ENCODE data around the gene USP17L13.
"Not testable (repeated sequence)": the region's sequence is repeated elsewhere in the genome, so short reads cannot be mapped to it uniquely, and the experiment has no call there.

The USP17L13 gene, protein sequence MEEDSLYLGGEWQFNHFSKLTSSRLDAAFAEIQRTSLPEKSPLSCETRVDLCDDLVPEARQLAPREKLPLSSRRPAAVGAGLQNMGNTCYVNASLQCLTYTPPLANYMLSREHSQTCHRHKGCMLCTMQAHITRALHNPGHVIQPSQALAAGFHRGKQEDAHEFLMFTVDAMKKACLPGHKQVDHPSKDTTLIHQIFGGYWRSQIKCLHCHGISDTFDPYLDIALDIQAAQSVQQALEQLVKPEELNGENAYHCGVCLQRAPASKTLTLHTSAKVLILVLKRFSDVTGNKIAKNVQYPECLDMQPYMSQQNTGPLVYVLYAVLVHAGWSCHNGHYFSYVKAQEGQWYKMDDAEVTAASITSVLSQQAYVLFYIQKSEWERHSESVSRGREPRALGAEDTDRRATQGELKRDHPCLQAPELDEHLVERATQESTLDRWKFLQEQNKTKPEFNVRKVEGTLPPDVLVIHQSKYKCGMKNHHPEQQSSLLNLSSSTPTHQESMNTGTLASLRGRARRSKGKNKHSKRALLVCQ

DNA sequence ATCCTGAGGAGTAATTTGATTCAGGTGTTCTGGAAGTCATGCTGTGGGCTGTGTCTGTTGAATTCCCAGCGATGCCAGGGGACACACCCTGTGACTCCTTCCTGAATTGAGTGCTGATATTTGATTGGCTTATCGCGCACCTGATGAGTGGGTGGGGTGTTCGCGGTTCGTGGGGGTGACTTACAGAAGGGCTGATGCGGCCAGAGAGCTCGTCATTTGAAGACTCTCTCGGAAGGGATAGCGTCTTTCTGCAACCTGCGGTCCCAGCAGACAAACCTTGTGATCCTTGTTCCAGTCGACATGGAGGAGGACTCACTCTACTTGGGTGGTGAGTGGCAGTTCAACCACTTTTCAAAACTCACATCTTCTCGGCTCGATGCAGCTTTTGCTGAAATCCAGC, at the start of gene USP17L13:
TSS of gene USP17L13 (plus strand) at position 301 of the 400 bp plus-strand sequence. CDS start at position 301, 0 bp downstream.
- not testable (repeated sequence) for DNase-seq (ENCODE audit: low read depth)

DNA sequence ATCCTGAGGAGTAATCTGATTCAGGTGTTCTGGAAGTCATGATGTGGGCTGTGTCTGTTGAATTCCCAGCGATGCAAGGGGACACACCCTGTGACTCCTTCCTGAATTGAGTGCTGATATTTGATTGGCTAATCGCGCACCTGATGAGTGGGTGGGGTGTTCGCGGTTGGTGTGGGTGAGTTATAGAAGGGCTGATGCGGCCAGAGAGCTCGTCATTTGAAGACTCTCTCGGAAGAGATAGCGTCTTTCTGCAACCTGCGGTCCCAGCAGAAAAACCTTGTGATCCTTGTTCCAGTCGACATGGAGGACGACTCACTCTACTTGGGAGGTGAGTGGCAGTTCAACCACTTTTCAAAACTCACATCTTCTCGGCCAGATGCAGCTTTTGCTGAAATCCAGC, 14.3 kb upstream of the USP17L13 start, which contains the start of gene USP17L10:
TSS of gene USP17L10 (plus strand) at position 301 of the 400 bp plus-strand sequence. CDS start at position 301, 0 bp downstream.
- DNase-seq (ENCODE audit: low read depth), result not testable (repeated sequence)

DNA sequence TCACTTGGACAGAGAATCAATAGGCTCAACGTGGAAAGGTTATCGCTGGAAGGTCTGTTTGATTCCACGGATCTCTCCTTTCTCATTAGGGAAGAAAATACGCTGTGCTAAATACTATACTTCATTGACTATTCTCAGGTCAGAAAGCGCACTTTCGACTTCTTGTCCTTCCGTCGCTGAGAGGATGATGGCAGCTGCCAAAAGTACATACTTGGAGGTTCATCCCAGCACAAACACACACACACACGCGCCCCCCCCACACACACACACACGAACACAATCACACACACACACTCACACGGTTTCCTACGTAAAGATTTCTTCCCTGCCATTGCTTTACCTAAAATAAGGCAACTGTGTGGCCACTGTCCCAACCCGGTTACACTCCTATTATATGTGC, 10.0 kb upstream of the USP17L13 start:
- not testable (repeated sequence) for DNase-seq (ENCODE audit: low read depth)

DNA sequence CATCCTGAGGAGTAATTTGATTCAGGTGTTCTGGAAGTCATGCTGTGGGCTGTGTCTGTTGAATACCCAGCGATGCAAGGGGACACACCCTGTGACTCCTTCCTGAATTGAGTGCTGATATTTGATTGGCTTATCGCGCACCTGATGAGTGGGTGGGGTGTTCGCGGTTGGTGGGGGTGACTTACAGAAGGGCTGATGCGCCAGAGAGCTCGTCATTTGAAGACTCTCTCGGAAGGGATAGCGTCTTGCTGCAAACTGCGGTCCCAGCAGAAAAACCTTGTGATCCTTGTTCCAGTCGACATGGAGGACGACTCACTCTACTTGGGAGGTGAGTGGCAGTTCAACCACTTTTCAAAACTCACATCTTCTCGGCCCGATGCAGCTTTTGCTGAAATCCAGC, 9.6 kb upstream of the USP17L13 start, which contains the start of gene USP17L11:
TSS of gene USP17L11 (plus strand) at position 301 of the 400 bp plus-strand sequence. CDS start at position 301, 0 bp downstream.
- DNase-seq (ENCODE audit: low read depth), result not testable (repeated sequence)

DNA sequence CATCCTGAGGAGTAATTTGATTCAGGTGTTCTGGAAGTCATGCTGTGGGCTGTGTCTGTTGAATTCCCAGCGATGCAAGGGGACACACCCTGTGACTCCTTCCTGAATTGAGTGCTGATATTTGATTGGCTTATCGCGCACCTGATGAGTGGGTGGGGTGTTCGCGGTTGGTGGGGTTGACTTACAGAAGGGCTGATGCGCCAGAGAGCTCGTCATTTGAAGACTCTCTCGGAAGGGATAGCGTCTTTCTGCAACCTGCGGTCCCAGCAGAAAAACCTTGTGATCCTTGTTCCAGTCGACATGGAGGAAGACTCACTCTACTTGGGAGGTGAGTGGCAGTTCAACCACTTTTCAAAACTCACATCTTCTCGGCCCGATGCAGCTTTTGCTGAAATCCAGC, 4.8 kb upstream of the USP17L13 start, which contains the start of gene USP17L12:
TSS of gene USP17L12 (plus strand) at position 301 of the 400 bp plus-strand sequence. CDS start at position 301, 0 bp downstream.
- DNase-seq (ENCODE audit: low read depth), result not testable (repeated sequence)

DNA sequence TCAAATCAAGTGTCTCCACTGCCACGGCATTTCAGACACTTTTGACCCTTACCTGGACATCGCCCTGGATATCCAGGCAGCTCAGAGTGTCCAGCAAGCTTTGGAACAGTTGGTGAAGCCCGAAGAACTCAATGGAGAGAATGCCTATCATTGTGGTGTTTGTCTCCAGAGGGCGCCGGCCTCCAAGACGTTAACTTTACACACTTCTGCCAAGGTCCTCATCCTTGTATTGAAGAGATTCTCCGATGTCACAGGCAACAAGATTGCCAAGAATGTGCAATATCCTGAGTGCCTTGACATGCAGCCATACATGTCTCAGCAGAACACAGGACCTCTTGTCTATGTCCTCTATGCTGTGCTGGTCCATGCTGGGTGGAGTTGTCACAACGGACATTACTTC, 5.6 kb downstream of the USP17L13 start:
- DNase-seq (ENCODE audit: low read depth), result not testable (repeated sequence)

DNA sequence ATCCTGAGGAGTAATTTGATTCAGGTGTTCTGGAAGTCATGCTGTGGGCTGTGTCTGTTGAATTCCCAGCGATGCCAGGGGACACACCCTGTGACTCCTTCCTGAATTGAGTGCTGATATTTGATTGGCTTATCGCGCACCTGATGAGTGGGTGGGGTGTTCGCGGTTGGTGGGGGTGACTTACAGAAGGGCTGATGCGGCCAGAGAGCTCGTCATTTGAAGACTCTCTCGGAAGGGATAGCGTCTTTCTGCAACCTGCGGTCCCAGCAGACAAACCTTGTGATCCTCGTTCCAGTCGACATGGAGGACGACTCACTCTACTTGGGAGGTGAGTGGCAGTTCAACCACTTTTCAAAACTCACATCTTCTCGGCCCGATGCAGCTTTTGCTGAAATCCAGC, 9.4 kb downstream of the USP17L13 start, which contains the start of gene USP17L15:
TSS of gene USP17L15 (plus strand) at position 301 of the 400 bp plus-strand sequence. CDS start at position 301, 0 bp downstream.
- DNase-seq (ENCODE audit: low read depth), result not testable (repeated sequence)

DNA sequence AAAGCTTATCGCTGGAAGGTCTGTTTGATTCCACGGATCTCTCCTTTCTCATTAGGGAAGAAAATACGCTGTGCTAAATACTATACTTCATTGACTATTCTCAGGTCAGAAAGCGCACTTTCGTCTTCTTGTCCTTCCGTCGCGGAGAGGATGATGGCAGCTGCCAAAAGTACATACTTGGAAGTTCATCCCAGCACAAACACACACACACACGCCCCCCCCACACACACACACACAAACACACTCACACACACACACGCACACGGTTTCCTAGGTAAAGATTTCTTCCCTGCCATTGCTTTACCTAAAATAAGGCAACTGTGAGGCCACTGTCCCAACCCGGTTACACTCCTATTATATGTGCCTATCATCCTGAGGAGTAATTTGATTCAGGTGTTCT, 13.8 kb downstream of the USP17L13 start:
- not testable (repeated sequence) for DNase-seq (ENCODE audit: low read depth)

DNA sequence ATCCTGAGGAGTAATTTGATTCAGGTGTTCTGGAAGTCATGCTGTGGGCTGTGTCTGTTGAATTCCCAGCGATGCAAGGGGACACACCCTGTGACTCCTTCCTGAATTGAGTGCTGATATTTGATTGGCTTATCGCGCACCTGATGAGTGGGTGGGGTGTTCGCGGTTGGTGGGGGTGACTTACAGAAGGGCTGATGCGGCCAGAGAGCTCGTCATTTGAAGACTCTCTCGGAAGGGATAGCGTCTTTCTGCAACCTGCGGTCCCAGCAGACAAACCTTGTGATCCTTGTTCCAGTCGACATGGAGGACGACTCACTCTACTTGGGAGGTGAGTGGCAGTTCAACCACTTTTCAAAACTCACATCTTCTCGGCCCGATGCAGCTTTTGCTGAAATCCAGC, 18.9 kb downstream of the USP17L13 start, which contains the start of gene USP17L17:
TSS of gene USP17L17 (plus strand) at position 301 of the 400 bp plus-strand sequence. CDS start at position 301, 0 bp downstream.
- DNase-seq (ENCODE audit: low read depth), result not testable (repeated sequence)

DNA sequence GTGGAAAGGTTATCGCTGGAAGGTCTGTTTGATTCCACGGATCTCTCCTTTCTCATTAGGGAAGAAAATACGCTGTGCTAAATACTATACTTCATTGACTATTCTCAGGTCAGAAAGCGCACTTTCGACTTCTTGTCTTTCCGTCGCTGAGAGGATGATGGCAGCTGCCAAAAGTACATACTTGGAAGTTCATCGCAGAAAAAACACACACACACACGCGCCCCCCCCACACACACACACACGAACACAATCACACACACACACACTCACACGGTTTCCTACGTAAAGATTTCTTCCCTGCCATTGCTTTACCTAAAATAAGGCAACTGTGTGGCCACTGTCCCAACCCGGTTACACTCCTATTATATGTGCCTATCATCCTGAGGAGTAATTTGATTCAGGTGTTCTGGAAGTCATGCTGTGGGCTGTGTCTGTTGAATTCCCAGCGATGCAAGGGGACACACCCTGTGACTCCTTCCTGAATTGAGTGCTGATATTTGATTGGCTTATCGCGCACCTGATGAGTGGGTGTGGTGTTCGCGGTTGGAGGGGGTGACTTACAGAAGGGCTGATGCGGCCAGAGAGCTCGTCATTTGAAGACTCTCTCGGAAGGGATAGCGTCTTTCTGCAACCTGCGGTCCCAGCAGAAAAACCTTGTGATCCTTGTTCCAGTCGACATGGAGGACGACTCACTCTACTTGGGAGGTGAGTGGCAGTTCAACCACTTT, 23.4 kb downstream of the USP17L13 start, which contains the start of gene USP17L18:
TSS of gene USP17L18 (plus strand) at position 678 of the 728 bp plus-strand sequence. CDS start at position 678, 0 bp downstream.
- DNase-seq (ENCODE audit: low read depth), result not testable (repeated sequence)

DNA sequence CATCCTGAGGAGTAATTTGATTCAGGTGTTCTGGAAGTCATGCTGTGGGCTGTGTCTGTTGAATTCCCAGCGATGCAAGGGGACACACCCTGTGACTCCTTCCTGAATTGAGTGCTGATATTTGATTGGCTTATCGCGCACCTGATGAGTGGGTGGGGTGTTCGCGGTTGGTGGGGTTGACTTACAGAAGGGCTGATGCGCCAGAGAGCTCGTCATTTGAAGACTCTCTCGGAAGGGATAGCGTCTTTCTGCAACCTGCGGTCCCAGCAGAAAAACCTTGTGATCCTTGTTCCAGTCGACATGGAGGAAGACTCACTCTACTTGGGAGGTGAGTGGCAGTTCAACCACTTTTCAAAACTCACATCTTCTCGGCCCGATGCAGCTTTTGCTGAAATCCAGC, 28.4 kb downstream of the USP17L13 start, which contains the start of gene USP17L19:
TSS of gene USP17L19 (plus strand) at position 301 of the 400 bp plus-strand sequence. CDS start at position 301, 0 bp downstream.
- DNase-seq (ENCODE audit: low read depth), result not testable (repeated sequence)

DNA sequence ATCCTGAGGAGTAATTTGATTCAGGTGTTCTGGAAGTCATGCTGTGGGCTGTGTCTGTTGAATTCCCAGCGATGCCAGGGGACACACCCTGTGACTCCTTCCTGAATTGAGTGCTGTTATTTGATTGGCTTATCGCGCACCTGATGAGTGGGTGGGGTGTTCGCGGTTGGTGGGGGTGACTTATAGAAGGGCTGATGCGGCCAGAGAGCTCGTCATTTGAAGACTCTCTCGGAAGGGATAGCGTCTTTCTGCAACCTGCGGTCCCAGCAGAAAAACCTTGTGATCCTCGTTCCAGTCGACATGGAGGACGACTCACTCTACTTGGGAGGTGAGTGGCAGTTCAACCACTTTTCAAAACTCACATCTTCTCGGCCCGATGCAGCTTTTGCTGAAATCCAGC, 33.1 kb downstream of the USP17L13 start, which contains the start of gene USP17L20:
TSS of gene USP17L20 (plus strand) at position 301 of the 400 bp plus-strand sequence. CDS start at position 301, 0 bp downstream.
- not testable (repeated sequence) for DNase-seq (ENCODE audit: low read depth)

DNA sequence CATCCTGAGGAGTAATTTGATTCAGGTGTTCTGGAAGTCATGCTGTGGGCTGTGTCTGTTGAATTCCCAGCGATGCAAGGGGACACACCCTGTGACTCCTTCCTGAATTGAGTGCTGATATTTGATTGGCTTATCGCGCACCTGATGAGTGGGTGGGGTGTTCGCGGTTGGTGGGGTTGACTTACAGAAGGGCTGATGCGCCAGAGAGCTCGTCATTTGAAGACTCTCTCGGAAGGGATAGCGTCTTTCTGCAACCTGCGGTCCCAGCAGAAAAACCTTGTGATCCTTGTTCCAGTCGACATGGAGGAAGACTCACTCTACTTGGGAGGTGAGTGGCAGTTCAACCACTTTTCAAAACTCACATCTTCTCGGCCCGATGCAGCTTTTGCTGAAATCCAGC, 37.9 kb downstream of the USP17L13 start, which contains the start of gene USP17L21:
TSS of gene USP17L21 (plus strand) at position 301 of the 400 bp plus-strand sequence. CDS start at position 301, 0 bp downstream.
- DNase-seq (ENCODE audit: low read depth), result not testable (repeated sequence)

DNA sequence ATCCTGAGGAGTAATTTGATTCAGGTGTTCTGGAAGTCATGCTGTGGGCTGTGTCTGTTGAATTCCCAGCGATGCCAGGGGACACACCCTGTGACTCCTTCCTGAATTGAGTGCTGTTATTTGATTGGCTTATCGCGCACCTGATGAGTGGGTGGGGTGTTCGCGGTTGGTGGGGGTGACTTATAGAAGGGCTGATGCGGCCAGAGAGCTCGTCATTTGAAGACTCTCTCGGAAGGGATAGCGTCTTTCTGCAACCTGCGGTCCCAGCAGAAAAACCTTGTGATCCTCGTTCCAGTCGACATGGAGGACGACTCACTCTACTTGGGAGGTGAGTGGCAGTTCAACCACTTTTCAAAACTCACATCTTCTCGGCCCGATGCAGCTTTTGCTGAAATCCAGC, 42.6 kb downstream of the USP17L13 start, which contains the start of gene USP17L22:
TSS of gene USP17L22 (plus strand) at position 301 of the 400 bp plus-strand sequence. CDS start at position 301, 0 bp downstream.
- DNase-seq (ENCODE audit: low read depth), result not testable (repeated sequence)

DNA sequence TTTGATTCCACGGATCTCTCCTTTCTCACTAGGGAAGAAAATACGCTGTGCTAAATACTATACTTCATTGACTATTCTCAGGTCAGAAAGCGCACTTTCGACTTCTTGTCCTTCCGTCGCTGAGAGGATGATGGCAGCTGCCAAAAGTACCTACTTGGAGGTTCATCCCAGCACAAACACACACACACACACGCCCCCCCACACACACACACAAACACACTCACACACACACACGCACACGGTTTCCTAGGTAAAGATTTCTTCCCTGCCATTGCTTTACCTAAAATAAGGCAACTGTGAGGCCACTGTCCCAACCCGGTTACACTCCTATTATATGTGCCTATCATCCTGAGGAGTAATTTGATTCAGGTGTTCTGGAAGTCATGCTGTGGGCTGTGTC, 47.0 kb downstream of the USP17L13 start:
- DNase-seq (ENCODE audit: low read depth), result not testable (repeated sequence)

Data from activated T-helper 1 cell treated with Interleukin-2 at 50 U/mL for 16 hours (primary cell).